Mucosa of rectum (tissue), 2 donors: Measurements from ENCODE around the gene EPB42.

Experiments used
- H3K27ac ChIP-seq, 2 donors: one replicate each; pipeline ENCODE4 v1.7.0; 2013; ENCODE audit warnings: inconsistent platforms in 2 of 2, low read depth in 2 of 2, low read length in 2 of 2
- H3K27me3 ChIP-seq, 2 donors: one replicate each; pipeline ENCODE4 v1.7.0; 2013; ENCODE audit warnings: low read length in 2 of 2; ENCODE audit not compliant: control insufficient read depth in 2 of 2, insufficient read depth in 2 of 2
- H3K36me3 ChIP-seq, 2 donors: one replicate each; pipeline ENCODE4 v1.7.0; 2013; ENCODE audit warnings: low read length in 2 of 2; ENCODE audit not compliant: control insufficient read depth in 2 of 2, insufficient read depth in 2 of 2
- H3K4me1 ChIP-seq, 2 donors: one replicate each; pipeline ENCODE4 v1.7.0; 2013; ENCODE audit warnings: low read length in 2 of 2, mild to moderate bottlenecking in 1 of 2; ENCODE audit not compliant: control insufficient read depth in 2 of 2, insufficient read depth in 2 of 2
- H3K4me3 ChIP-seq, 2 donors: one replicate each; pipeline ENCODE4 v1.7.0; 2013; ENCODE audit warnings: low read length in 2 of 2
- H3K9ac ChIP-seq, 2 donors: one replicate each; pipeline ENCODE4 v1.7.0; 2013; ENCODE audit warnings: low read length in 2 of 2, low read depth in 1 of 2, mild to moderate bottlenecking in 1 of 2
- H3K9me3 ChIP-seq, 2 donors: one replicate each; pipeline ENCODE4 v1.7.0; 2013; ENCODE audit warnings: low read length in 2 of 2; ENCODE audit not compliant: control insufficient read depth in 2 of 2
- donor health status: healthy.
- donor health status: Normal muscosa, but diverticular disease.

The EPB42 gene

DNA sequence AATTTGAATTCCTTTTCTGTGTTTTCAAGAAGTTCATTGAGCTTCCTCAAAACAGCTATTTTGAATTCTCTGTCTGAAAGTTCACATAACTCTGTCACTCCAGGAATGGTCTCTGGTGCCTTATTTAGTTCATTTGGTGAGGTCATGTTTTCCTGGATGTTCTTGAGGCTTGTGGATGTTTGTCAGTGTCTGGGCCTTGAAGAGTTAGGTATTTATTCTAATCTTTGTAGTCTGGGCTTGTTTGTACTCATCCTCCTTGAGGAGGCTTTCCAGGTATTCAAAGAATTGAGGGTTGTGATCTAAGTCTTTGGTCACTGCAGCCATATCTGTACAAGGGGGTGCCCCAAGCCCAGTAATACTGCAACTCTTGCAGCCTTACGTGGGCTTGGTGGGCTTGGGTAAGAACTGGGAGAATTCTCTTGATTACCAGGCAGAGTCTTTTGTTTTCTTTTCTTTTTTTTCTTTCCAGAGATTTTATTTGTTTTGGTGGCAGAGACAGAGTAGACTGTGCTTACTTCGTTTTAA, 55.0 kb downstream of the EPB42 start:
- no peaks in the 10 kb centered on the region for H3K9me3 ChIP-seq
- no peaks in the 10 kb centered on the region for H3K4me1 ChIP-seq
- no peaks in the 10 kb centered on the region for H3K27me3 ChIP-seq
- no peak overlapping the region for H3K27ac ChIP-seq
- H3K36me3 ChIP-seq: peaks cover 19 to 25% of the 10 kb centered on the region in 2 donors
- no peak overlapping the region for H3K4me3 ChIP-seq
- H3K9ac ChIP-seq: no peak overlapping the region

DNA sequence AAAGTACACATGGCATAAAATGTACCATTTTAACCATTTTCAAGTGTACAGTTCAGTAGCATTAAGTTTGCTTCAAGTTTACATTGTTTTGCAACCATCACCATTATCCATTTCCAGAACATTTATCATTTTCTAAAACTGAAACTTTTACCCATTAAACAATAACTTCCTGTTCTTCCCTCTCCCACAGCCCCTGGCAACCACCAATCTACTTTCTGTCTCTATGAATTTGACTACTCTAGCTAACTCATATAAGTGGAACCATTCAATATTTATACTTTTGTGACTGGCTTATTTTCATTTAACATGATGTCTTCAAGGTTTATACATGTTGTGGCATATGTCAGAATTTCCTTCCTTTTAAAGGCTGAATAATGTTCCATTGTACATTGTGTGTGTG, 67.5 kb downstream of the EPB42 start:
- Histone ChIP-seq H3K27ac (no peak overlapping the region), H3K4me3 (no peak overlapping the region), H3K9me3 (no peaks in the 10 kb centered on the region), H3K4me1 (no peaks in the 10 kb centered on the region), H3K36me3 (peaks cover 28 to 42% of the 10 kb centered on the region in 2 donors), H3K9ac (no peak overlapping the region), H3K27me3 (no peaks in the 10 kb centered on the region)

DNA sequence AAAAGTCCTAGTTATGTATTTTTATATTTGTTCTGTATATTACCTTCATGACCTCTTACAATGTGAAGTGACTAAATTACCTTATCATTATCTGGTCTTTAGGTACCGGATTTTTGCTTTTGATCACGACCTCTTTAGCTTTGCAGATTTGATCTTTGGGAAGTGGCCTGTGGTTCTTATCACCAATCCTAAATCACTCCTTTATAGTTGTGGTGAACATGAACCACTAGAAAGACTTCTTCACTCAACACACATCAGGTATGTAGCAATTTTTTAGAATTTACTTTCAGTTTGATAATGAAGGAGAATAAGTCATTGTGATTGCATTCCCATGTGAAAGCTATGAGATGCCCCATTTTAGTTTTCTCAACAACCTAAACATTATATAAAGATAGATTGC, 69.1 kb downstream of the EPB42 start:
- Histone ChIP-seq H3K9me3 (no peaks in the 10 kb centered on the region), H3K4me3 (no peak overlapping the region), H3K27ac (no peak overlapping the region), H3K27me3 (no peaks in the 10 kb centered on the region), H3K4me1 (no peaks in the 10 kb centered on the region), H3K9ac (no peak overlapping the region), H3K36me3 (peaks cover 36 to 47% of the 10 kb centered on the region in 2 donors)

DNA sequence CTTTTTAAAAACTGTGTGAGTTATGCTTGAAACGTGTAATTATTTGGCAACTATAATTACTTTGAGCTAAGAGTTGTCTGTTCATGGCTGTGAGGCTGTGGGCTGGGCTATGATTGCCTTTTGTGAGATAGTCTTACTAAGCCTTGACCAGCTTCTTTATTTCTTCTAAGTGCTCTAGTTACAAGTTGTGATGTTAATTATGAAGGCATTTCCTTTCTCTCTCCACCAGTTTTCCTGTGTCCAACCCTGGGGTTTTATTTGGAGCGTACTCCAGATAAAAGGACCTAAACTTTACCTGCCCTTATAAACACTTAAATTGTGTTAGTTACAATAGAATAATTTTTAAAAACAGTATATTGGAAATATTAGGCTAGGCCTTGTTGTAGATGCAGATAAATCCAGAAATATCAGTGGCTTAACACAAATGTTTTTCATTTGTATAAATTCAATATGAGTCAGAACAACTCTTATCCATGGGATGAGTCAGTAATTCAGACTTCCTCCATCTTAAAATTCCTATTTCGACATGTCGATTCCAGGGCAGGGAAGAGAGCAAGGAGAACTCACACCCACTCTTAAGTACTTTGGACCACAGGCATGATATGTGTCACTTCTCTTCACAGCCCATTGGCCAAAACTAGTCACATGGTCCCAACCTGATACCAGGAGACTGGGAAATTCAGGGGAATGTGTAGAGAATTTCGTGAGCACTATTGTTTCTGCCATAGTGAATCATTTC, 70.5 kb downstream of the EPB42 start:
- peaks cover 40 to 46% of the 10 kb centered on the region in 2 donors for H3K36me3 ChIP-seq
- H3K9ac ChIP-seq: no peak overlapping the region
- H3K4me1 ChIP-seq: no peaks in the 10 kb centered on the region
- no peak overlapping the region for H3K4me3 ChIP-seq
- no peak overlapping the region for H3K27ac ChIP-seq
- H3K27me3 ChIP-seq: no peaks in the 10 kb centered on the region
- no peaks in the 10 kb centered on the region for H3K9me3 ChIP-seq
